GM19468 (cell line): ENCODE results near the gene ZNF699.
A peak's percentile ranks its signal among the peaks of the same experiment; 100 is the strongest.
"Not testable (repeated sequence)": the region's sequence is repeated elsewhere in the genome, so short reads cannot be mapped to it uniquely, and the experiment has no call there.

Experiments
- ATAC-seq: cut with Tn5 transposase; IDR thresholded peaks from one replicate; pipeline ENCODE4 v1.9.1; 2021; ENCODE audit warnings: mild to moderate bottlenecking, moderate library complexity, moderate number of reproducible peaks; ENCODE audit not compliant: unreplicated experiment; ENCODE audit errors: extremely low read depth

The ZNF699 gene

GRCh38 chr19:9309139-9309973, at the start of gene ZNF699:
ZNF699 (minus strand) TSS chr19:9309838; CDS start chr19:9305119, 4,719 bp downstream.
- peak; percentile 82 for ATAC-seq

GRCh38 chr19:9354651-9355050, 45.0 kb upstream of the ZNF699 start:
- ATAC-seq: no peak

- no peak for ATAC-seq
Observed at GRCh38 chr19:9353011-9353410, 43.4 kb upstream of the ZNF699 start.

GRCh38 chr19:9352505-9352904, 42.9 kb upstream of the ZNF699 start:
- ATAC-seq: no peak

- no peak for ATAC-seq
Observed at GRCh38 chr19:9348671-9349070, 39.0 kb upstream of the ZNF699 start.

- no peak for ATAC-seq
Observed at GRCh38 chr19:9348253-9348652, 38.6 kb upstream of the ZNF699 start.

- no peak for ATAC-seq
Observed at GRCh38 chr19:9345005-9345404, 35.4 kb upstream of the ZNF699 start.

GRCh38 chr19:9342610-9343304, 33.1 kb upstream of the ZNF699 start:
- no peak for ATAC-seq

GRCh38 chr19:9329999-9330398, 20.4 kb upstream of the ZNF699 start:
- ATAC-seq: no peak

- no peak for ATAC-seq
Observed at GRCh38 chr19:9324584-9324962, 14.9 kb upstream of the ZNF699 start.

- peak; percentile 75 for ATAC-seq
Observed at GRCh38 chr19:9323919-9324583, 14.4 kb upstream of the ZNF699 start, which contains the start of gene ZNF559. ZNF559 (plus strand) TSS chr19:9324179; CDS start chr19:9338550, 14,371 bp downstream.

GRCh38 chr19:9323557-9323918, 13.9 kb upstream of the ZNF699 start:
- no peak for ATAC-seq

- not testable (repeated sequence) for ATAC-seq
Observed at GRCh38 chr19:9322201-9322600, 12.6 kb upstream of the ZNF699 start.

- not testable (repeated sequence) for ATAC-seq
Observed at GRCh38 chr19:9321756-9322155, 12.1 kb upstream of the ZNF699 start.

- no peak for ATAC-seq
Observed at GRCh38 chr19:9321338-9321737, 11.7 kb upstream of the ZNF699 start.

- ATAC-seq: no peak
Observed at GRCh38 chr19:9313756-9314155, 4.1 kb upstream of the ZNF699 start.

- ATAC-seq: no peak
Observed at GRCh38 chr19:9309974-9310446, 372 bp upstream of the ZNF699 start.

- ATAC-seq: no peak
Observed at GRCh38 chr19:9308091-9308770, 1.4 kb downstream of the ZNF699 start.

GRCh38 chr19:9306443-9306842, 3.2 kb downstream of the ZNF699 start:
- no peak for ATAC-seq

- ATAC-seq: no peak
Observed at GRCh38 chr19:9296336-9296735, 13.3 kb downstream of the ZNF699 start.
